Amniotic epithelial cell (primary cell): Measurements from ENCODE around the gene DDX18.
A peak's percentile ranks its signal among the peaks of the same experiment; 100 is the strongest.
"Not testable (repeated sequence)": the region's sequence is repeated elsewhere in the genome, so short reads cannot be mapped to it uniquely, and the experiment has no call there.

Experiments
- DNase-seq: peaks from one replicate; pipeline ENCODE4 v3.0.0-alpha.2; 2010; ENCODE audit warnings: low read depth

DDX18 gene

DNA sequence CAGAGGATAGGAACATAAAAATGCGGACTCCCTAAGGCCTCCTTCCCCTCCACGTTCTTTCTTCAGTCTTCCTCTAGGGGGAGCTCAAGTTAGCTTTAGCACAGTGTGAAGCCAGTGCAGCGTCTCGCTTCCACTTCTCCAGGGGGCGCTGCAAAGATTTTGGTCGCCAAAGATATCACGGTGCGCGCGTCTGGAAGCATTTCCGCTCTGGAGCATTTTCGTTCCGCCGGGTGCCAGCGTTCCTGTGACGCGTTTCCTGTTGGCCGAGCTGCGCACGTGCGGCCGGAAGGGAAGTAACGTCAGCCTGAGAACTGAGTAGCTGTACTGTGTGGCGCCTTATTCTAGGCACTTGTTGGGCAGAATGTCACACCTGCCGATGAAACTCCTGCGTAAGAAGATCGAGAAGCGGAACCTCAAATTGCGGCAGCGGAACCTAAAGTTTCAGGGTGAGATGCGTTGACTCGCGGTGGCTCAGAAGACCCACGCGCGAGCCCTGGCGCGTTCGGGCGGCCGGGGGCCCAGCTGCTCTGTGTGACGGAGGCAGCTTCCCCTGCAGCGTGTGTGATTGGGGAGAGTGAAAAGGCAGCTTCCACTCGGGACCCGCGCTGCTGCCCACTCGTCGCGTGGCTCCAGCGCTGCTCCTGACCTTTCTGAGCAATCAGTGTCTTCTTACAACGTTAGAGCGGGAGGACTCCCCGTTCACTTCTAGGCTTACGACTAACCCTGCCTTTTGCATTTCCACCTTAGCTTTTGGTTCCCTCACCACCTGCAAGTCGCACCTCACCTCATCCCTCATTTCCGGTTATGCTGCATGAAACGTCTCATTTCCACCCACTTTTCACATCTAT, at the start of gene DDX18:
TSS of gene DDX18 (plus strand) at position 275 of the 848 bp plus-strand sequence. CDS start at position 362, 87 bp downstream.
- DNase-seq = peak; percentile 96

DNA sequence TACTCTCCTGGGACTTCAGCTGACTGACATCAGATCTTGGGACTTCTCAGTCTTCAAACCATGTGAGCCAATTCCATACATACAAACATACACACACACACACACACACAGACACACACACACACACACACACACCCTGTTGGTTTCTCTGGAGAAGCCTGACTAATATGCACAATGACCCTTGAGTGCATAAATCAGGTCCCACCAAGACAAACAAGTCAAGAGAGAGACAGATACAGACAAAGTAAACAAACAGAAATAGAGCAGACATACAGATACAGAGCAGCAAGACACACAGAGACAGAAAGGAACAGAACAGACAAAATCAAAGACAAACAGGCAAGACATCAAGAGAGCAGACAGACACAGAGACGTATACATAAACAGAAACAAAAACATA, 43.8 kb upstream of the DDX18 start:
- DNase-seq = no peak

DNA sequence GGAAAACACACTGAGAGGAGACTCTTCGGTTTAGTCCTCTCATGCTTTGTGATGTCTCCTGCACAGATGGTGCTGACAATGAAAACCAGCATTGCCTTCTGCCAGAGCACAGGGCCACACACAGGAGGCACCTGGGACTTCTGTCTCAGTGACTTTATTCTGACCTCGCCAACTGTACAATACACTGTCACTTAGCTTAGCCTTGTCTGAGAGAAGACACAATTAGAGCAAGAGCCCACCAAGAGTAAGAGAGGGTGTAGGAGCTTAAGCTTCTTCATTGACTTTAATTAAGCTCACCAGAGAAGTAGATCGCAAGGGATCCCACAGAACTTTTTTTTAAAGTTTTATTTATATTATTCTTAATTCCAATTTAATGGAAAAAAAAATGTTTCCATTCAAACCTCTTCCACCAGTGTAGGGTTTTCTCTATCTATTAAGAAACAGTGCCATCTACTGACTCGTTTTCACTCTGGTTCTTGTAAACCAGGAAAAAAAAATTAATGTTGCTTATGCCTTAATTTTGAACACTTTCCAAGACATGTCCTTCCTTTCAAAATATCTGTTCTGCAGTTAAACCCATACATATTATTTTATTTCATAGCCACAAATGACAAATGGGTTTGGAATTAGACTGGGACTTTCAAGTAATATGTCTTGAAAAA, 42.4 kb upstream of the DDX18 start:
- peak; percentile 13 for DNase-seq

DNA sequence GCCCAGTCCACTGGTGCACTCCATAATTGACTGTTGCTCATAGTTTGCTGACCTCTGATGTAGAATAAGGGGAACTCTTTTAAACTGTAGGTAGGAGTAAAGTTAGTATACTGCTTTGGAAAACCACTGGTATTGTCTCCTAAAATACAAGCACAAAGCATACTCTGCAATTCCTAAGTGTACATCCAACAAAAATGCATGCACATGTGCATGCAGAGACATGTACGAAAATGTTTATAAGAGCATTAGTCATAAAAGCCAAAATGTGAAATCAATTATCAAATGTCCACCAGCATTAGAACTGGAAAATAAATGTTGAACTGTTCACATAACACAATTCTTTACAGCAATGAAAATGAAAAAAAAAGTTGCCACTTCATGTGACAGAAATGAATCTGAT, 39.8 kb upstream of the DDX18 start:
- no peak for DNase-seq

DNA sequence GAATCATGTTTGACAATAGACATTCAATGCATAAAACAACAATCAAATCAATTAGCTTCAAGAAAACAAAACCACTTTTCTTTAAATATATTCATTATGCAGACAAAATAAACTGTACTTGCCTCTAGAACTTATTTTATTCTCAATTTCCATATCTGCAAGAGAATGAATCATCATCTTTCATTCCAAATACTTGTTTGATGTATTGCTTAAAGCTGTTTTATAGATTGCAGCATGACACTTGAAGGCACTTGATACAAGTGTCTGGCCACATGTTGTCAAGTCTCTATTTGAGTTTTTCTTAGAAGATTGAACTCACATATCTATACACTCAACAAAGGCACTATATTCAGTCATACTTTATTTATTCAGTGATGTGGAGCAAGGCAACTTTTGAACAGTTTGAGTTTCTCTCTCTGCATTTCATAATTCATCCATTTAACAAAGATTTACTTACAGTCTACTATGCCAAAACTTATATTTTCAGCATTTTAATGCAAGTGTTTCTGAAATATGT, 38.7 kb upstream of the DDX18 start:
- no peak for DNase-seq

DNA sequence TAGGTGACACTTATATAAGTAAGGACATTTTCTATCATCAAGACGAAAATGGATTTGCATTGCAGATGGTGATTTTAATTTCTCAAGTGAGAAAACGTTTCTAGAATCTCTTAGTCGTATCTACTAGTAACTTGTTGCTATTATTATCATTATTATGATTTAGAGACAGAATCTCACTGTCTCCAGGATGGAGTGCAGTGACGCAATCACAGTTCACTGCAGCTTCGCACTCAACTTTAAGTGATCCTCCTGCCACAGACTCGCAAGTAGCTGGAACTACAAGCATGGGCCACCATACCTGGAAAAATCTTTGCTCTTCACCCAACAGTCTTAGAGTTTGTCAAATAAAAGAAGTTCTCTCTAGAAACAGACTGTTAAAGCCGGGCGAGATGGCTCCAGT, 37.6 kb upstream of the DDX18 start:
- no peak for DNase-seq

DNA sequence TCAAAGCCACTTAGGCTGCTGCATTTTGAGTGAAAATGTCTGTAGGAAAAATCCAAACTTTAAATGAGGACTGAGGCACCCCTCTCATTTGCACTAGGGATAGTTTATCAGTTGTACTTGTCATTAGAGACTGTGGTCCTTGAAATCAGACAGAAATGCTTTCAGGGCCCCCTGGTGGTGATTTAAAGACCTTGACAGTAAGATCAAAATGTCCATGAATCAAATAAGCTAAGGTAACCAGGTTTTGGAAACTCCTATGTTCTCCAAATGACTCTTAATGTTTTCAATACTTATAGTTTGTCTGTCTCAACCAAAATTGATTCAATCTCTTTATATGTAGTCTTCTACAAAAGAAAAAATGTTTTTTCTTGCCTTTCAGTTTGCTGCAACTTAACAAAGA, 28.8 kb upstream of the DDX18 start:
- DNase-seq = peak; percentile 31

DNA sequence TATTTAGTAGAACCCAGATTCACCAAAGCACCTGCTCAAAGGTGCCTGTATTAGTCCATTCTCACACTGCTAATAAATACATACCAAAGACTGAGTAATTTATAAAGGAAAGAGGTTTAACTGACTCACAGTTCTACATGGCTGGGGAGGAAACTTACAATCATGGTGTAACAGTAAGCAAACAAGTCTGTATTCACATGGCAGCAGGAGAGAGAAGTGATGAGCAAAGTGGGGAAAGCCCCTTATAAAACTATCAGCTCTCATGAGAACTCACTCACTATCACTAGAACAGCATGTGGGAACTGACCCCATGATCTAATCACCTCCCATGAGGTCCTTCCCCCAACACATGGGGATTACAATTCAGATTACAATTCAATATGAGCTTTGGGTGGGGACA, 28.0 kb upstream of the DDX18 start:
- DNase-seq = no peak

DNA sequence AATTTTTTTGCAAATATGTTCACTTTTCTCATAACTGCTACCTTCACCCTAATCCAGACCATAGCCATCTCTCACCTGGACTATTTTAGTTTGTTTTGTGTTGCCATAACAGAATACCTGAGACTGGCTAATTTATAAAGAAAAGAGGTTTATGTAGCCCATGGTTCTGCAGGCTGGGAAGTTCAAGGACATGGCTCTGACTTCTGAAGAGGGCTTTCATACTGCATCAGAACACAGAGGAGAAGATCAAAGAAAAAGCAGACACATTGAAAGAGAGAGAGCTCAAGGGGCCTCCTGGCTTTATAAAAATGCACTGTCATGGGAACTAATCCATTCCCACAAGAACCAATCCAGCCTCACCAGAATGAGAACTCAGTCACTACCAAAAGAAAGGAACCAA, 25.0 kb upstream of the DDX18 start:
- no peak for DNase-seq

DNA sequence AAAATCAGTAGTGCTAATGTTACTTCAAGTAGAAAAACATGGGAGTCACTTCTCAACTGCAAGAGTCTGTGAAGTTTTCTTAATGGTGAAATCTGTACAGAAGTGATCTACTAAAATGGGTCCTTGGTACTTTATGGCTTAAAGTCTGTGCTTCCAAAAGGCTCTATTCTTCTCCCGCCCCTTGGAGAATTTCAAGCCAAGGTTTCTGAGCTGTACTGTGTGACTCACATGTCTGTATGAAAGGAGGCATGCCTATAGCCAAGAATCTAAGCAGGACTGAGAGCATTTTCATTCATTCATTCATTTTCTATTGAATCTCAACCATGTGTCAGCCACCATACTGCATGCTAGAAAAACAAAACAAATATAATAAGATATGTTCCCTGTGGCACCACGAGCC, 19.8 kb upstream of the DDX18 start:
- no peak for DNase-seq

DNA sequence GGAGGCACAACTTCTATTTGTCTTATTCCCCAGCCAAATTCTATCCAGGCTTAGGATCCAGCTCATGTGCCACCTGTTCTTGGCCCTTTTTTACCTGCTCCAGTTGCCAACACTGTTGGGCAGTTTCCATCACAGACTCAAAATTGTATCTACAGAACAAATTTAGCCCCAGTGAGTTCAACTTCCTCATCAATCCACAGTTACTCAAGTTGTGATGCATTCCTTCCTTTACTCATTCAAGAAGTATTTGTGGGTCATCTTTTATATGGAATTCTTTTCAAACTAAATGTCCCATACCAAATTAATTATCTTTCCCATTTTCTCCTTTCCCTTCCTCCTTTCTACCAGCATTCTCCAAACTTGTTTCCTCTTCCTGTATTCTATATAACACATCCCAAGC, 12.7 kb upstream of the DDX18 start:
- DNase-seq = no peak

DNA sequence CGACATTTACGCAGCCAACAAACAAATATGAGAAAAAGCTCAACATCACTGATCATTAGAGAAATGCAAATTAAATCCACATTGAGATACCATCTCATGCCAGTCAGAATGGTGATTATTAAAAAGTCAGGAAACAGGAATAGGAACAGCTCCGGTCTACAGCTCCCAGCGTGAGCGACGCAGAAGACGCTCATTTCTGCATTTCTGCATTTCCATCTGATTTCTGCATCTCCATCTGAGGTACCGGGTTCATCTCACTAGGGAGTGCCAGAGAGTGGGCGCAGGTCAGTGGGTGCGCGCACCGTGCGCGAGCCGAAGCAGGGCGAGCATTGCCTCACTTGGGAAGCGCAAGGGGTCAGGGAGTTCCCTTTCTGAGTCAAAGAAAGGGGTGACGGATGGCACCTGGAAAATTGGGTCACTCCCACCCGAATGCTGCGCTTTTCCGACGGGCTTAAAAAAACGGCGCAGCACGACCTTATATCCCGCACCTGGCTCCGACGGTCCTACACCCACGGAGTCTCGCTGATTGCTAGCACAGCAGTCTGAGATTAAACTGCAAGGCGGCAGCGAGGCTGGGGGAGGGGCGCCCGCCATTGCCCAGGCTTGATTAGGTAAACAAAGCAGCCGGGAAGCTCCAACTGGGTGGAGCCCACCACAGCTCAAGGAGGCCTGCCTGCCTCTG, 10.7 kb upstream of the DDX18 start:
- not testable (repeated sequence) for DNase-seq

DNA sequence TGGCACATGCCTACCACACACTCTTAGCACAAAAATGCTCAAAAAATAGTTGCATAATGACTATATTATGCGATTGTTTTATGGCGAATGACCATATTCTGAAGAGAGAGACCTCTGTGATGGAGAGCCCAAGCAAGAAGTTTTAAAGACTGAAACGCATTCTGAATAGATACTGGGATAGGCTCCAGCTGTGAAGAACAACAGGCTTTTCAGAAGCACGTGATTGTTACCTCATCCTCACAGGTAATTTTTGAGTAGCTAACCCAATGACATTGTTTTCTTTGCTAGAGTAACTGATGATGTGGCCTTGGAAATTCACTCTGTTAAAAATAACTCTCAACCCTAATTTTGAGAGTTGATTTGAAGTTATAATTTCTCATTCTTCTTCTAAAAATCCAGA, 2.0 kb upstream of the DDX18 start:
- DNase-seq = no peak

DNA sequence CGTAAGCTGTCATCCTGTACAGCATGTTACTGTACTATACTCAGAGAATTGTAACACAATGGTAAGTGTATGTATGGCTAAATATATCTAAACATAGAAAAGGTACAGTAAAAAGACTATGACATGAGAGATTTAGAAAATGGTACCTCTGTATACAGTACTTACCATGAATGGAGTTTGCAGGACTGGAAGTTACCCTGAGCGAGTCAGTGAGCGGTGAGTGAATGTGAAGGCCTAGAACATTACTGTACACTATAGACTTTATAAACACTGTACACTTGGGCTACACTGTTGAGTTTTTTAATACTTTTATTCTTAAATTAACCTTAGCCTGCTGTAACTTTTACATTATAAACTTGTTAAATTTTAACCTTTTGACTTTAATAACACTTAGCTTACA, 1.5 kb downstream of the DDX18 start:
- DNase-seq = no peak

DNA sequence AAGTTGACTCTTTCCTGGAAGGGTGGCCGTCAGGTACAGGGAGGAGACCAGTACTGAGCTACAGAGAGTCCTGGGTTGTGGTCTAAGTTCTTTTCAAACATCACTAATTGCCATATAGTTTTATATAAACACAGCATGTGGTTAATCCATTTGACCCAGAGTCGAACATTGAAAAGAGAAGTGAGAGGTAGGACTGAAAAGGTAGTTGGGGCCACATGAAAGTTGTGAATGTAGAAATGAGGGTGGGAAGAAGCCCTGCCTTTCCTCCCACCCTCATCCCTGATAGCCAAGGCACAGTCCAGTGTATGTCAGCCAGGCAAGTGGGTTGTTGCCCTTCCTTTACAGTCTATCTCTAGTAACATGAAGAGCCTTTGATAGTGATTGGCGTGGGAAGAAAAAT, 4.4 kb downstream of the DDX18 start:
- DNase-seq = no peak

DNA sequence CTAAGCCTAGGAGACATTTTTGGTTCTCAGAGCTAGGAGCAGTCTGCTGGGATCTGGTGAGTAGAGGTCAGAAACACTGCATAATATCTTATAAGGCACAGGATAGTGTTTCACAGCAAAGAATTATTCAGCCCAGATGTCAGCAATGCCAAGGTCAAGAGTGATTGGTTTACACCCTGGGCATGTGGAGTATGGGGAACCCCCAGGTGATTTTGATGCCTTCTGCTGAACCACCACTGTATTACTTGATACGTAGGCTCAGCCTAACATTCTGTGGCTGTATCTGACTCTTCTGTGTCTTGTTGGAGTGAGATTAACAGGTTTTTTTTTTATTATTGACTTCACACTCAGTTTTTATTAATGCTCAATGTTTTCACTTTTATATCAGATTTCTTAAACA, 6.0 kb downstream of the DDX18 start:
- no peak for DNase-seq

DNA sequence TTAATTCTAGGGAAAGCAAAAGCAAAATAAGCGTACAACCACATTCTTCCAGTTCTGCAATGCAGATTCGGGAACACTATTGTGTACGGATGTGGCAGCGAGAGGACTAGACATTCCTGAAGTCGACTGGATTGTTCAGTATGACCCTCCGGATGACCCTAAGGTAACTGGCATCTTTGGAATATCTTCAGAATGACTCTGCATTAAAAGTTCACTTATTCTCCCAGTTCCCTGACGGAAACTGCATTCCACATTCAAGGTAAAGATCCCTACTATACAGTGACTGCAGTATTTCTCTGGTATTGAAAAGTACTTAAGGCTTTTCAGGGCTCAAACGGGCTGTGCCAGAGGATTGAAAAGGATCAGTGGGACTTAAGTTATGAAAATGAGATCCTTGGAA, 10.9 kb downstream of the DDX18 start:
- no peak for DNase-seq

DNA sequence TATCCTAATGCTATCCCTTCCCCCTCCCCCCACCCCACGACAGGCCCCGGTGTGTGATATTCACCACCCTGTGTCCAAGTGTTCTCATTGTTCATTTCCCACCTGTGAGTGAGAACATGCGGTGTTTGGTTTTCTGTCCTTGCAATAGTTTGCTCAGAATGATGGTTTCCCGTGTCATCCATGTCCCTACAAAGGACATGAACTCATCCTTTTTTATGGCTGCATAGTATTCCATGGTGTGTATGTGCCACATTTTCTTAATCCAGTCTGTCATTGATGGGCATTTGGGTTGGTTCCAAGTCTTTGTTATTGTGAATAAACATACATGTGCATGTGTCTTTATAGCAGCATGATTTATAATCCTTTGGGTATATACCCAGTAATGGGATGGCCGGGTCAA, 13.0 kb downstream of the DDX18 start:
- DNase-seq = not testable (repeated sequence)

DNA sequence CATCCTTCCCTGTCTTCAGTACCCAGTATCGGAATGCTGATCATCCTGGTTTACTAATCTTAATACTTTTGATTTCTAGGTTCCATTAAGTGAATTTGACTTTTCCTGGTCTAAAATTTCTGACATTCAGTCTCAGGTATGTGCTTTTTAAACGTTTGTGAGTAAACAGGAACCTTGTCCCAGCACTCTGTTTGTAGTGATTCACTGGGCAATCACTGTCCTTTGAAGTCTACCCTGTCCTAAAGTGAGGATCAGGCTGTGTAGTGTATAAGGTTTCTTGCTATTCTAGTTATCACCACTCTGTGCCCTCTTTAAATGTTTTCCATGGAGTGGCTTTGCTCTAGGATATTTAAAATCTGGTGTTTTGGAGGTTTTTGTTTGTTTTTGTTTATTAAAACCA, 14.4 kb downstream of the DDX18 start:
- no peak for DNase-seq

DNA sequence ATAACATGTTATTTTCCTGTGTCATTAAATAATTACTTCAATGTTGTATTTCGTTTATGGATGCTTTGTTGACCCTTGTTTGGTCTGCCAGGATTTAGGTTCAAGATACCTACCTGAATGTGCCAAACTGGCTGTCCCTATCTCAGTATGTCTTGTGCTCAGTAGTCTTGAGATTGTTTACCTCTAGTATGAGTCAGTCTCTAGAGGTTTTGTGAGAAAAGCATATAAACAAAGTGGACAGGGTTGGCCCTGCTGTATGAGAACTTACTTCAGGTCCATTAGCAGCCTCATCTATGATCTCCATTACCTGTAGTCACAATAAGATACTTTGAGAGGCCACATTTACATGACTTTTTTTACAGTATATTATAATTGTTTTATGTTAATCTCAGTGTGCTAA, 17.8 kb downstream of the DDX18 start:
- no peak for DNase-seq

DNA sequence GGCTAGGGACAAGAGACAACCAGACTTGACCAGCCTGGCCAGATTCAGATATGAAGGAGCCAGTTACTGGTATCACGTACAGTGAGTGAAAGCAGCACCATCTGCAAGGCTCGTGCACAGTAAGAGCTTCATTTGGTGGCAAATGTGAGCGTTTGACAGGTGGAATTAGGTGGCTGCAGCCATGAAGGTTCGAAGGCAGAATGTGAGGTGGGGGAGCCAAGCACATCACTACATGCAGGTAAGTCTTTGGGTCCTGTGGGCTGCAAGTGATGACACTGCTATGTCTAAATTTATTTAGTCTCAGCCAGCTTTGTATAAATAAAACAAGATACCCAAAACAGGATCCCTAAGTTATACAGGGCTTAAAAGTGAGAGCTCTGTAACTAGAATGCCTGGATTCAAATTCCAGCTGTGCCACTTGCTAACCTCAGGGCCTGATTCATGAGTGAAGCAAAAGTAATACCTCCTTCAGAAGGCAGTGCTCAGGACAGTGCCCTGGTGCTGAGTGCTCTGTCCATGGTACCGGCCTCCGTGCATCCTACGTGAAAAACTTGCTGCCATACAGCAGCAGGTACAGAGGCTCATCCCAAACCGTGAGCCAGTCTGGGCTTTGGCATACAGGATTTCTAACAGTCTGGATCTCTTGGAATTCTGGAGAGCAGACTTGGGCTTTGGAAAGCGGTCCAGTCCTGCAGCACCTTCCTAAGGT, 18.6 kb downstream of the DDX18 start:
- DNase-seq = peak; percentile 61

DNA sequence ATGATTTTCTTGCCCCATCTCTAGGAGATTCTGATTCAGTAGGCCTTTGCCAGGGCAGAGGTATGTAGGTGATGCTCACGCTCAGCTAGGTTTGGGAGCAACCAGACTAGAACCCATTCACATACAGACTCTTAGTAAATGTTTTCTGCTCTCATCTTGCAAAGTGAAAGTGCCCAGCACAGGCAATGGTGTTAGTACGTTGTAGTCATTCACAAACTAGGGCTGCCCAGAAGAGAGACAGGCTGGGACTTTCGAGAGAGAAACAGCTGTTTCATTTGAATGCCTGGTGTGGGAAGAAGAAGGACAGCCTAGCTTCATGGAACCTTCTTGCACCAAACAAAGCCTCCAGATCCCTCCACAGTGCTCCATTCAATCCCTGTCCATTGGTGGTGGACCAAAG, 19.4 kb downstream of the DDX18 start:
- no peak for DNase-seq
